ENCODE results near the gene EFR3B. TPM values are rescaled to one million over a fixed set of nuclear protein-coding genes. Genes with fewer than 3 reads are reported as not detected.

The EFR3B gene, protein sequence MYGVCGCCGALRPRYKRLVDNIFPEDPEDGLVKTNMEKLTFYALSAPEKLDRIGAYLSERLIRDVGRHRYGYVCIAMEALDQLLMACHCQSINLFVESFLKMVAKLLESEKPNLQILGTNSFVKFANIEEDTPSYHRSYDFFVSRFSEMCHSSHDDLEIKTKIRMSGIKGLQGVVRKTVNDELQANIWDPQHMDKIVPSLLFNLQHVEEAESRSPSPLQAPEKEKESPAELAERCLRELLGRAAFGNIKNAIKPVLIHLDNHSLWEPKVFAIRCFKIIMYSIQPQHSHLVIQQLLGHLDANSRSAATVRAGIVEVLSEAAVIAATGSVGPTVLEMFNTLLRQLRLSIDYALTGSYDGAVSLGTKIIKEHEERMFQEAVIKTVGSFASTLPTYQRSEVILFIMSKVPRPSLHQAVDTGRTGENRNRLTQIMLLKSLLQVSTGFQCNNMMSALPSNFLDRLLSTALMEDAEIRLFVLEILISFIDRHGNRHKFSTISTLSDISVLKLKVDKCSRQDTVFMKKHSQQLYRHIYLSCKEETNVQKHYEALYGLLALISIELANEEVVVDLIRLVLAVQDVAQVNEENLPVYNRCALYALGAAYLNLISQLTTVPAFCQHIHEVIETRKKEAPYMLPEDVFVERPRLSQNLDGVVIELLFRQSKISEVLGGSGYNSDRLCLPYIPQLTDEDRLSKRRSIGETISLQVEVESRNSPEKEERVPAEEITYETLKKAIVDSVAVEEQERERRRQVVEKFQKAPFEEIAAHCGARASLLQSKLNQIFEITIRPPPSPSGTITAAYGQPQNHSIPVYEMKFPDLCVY
- 10 to 100 TPM; 11.0 to 11.8 TPM for total RNA-seq
- polyA plus RNA-seq (2013, experiment 1 of 2) = 18.8 TPM
- polyA plus RNA-seq (2013, experiment 2 of 2) = 20.9 TPM
- long read RNA-seq, experiment 1, partial matches to known transcripts = 0 of 4 reads
- long read RNA-seq, experiment 1, other reads (novel, unspliced or antisense) = 4 of 4 reads
- long read RNA-seq, experiment 2, full-length matches to known transcripts = 2 of 4 reads
- long read RNA-seq, experiment 2, partial matches to known transcripts = 0 of 4 reads
- long read RNA-seq, experiment 2, other reads (novel, unspliced or antisense) = 2 of 4 reads
- long read RNA-seq, experiment 3, full-length matches to known transcripts = 1 of 7 reads
- long read RNA-seq, experiment 3, partial matches to known transcripts = 3 of 7 reads
- long read RNA-seq, experiment 3, other reads (novel, unspliced or antisense) = 3 of 7 reads
- long read RNA-seq, experiment 4, partial matches to known transcripts = 2 of 2 reads
- long read RNA-seq, experiment 4, other reads (novel, unspliced or antisense) = 0 of 2 reads

DNA sequence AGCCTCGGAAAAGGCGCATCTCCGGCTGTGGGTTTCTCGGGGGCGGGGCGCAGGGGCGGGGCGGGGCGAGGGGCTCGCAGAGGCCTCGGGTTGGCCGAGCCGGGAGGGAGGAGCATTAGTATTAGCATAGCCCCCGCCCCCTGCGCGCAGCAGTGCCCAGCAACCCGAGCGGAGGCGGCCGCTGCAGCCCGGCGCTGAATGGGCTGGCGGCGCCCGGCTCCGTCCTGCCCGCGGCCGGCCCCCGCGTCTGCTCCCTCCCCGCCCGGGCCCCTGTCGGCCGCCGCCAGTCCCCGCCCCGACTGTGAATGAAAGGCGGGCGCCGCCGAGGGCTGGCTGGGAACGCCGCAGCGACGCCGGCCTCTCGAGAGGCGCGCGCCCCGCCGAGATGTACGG lies at the start of gene EFR3B:
EFR3B (plus strand) TSS at position 149 of the 393 bp plus-strand sequence; CDS start at position 386, 237 bp downstream.
- H3K4me1 Mint-ChIP-seq = peaks cover 15% of the 10 kb centered on the region
- H3K27me3 Mint-ChIP-seq (ENCODE audit: insufficient read depth) = peaks cover 57% of the 10 kb centered on the region
- Histone ChIP-seq H3K36me3 (ENCODE audit: control insufficient read depth, insufficient read depth, low read length) (no peaks in the 10 kb centered on the region), H3K27me3 (ENCODE audit: control insufficient read depth, insufficient read depth, low read length, poor library complexity, severe bottlenecking) (peaks cover 32% of the 10 kb centered on the region), H3K27ac (ENCODE audit: low read depth, low read length) (peak within 1 kb of the TSS; percentile 94), H3K9ac (ENCODE audit: extremely low read depth, low read length, poor library complexity, severe bottlenecking) (peak within 1 kb of the TSS; percentile 30), H3K9me3 (ENCODE audit: control insufficient read depth, low read length) (no peaks in the 10 kb centered on the region), H3K4me1 (ENCODE audit: control insufficient read depth, insufficient read depth, low read length) (no peaks in the 10 kb centered on the region), H3K4me3 (ENCODE audit: low read length) (peak within 1 kb of the TSS; percentile 85)
- peak within 1 kb of the TSS; percentile 78 for H3K4me3 Mint-ChIP-seq
- no peak for TF ChIP-seq CTCF (conservative IDR thresholded peaks at IDR 0.05)
- peaks cover 2% of the 10 kb centered on the region for H3K9me3 Mint-ChIP-seq
- 0% methylated on average over 54 of the region's 54 CpGs; no CpG with 5 or more reads in 1 of the 2 experiments for WGBS, 2 experiments (ENCODE audit: insufficient coverage in 1 of 2, insufficient read length in 1 of 2)
- DNase-seq = peak; percentile 98
- H3K27ac Mint-ChIP-seq = peak within 1 kb of the TSS; percentile 46
- H3K36me3 Mint-ChIP-seq (ENCODE audit: low read depth) = peaks cover 4% of the 10 kb centered on the region

DNA sequence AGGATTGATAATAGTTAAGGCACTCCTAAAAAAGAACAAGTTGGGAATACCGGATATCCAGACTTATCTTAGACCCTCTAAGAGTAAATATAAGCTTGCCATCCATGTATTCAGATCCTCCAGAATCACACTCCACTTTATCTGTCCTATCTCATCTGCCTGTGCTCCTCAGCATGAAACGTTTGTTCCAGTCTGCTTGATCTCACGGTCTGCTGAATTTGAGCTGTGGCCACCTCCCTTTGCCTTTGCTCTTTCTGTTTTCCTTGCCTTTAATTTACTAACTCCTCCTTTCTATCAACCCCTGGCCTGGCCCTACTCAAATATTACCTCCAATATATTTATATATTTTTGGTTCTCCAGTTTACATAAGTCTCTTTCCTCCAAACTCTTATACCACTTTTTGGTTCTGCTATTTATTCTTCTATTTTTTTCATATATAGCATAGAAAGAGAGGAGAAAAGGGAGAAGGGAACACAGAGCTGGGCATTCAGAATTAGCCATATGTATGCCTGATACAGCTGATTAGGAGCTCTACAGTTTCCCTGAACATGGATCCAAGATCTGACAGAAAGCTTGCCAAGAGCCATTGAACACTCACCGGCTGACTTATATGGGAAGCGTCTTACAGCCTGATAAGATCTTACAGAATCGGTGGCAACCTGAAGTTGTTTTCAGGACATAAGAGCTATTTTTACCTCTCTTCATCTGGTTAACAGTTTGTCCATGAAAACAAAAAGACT lies 48.3 kb upstream of the EFR3B start:
- Mint-ChIP-seq H3K36me3 (ENCODE audit: low read depth) (peaks cover 9% of the 10 kb centered on the region), H3K27ac (peak overlapping the region; percentile 56), H3K9me3 (peaks cover 28% of the 10 kb centered on the region), H3K27me3 (ENCODE audit: insufficient read depth) (peaks cover 3% of the 10 kb centered on the region), H3K4me3 (peak overlapping the region; percentile 17), H3K4me1 (peaks cover 16% of the 10 kb centered on the region)
- DNase-seq = no peak
- H3K27ac ChIP-seq (ENCODE audit: low read depth, low read length) = peak overlapping the region; percentile 37
- peaks cover 28% of the 10 kb centered on the region for H3K9me3 ChIP-seq (ENCODE audit: control insufficient read depth, low read length)
- H3K36me3 ChIP-seq (ENCODE audit: control insufficient read depth, insufficient read depth, low read length) = no peaks in the 10 kb centered on the region
- H3K4me1 ChIP-seq (ENCODE audit: control insufficient read depth, insufficient read depth, low read length) = no peaks in the 10 kb centered on the region
- H3K27me3 ChIP-seq (ENCODE audit: control insufficient read depth, insufficient read depth, low read length, poor library complexity, severe bottlenecking) = no peaks in the 10 kb centered on the region
- no peak for TF ChIP-seq CTCF (conservative IDR thresholded peaks at IDR 0.05)
- H3K9ac ChIP-seq (ENCODE audit: extremely low read depth, low read length, poor library complexity, severe bottlenecking) = no peak overlapping the region
- 59 to 68% methylated on average over 6 of the region's 6 CpGs for WGBS, 2 experiments (ENCODE audit: insufficient coverage in 1 of 2, insufficient read length in 1 of 2)
- H3K4me3 ChIP-seq (ENCODE audit: low read length) = peak overlapping the region; percentile 68

Measured in endodermal cell (in vitro differentiated cells).